Kidney epithelial cell (primary cell): ENCODE measurements around the gene DHX32. TPM values are rescaled to one million over a fixed set of nuclear protein-coding genes. Genes with fewer than 3 reads are reported as not detected.

Source experiments
- DNase-seq: peaks from one replicate; pipeline ENCODE4 v3.0.0-alpha.2; 2010; ENCODE audit warnings: low read depth
- H3K27me3 ChIP-seq: 2 replicates; pipeline ENCODE4 v1.6.0; 2011; ENCODE audit warnings: low read length; ENCODE audit not compliant: control insufficient read depth, insufficient read depth
- H3K36me3 ChIP-seq: 2 replicates; pipeline ENCODE4 v1.5.1; 2011; ENCODE audit warnings: low read length; ENCODE audit not compliant: control insufficient read depth, insufficient read depth
- H3K4me3 ChIP-seq: 2 replicates; pipeline ENCODE4 v1.5.1; 2011; ENCODE audit warnings: low read depth, mild to moderate bottlenecking, control low read depth, low read length
- CTCF ChIP-seq: IDR thresholded peaks from 2 replicates; pipeline ENCODE4 v1.5.1; 2011; ENCODE audit warnings: mild to moderate bottlenecking, moderate library complexity, low read length, control low read depth, inconsistent platforms; ENCODE audit not compliant: insufficient read depth, poor library complexity, severe bottlenecking
- total RNA-seq: library from RNA; depleted of rRNA; stranded (reverse); fragments of >200 nt; gene quantifications from 2 replicates; pipeline ENCODE4 v1.2.3, GENCODE V29; 2015

Gene DHX32
- total RNA-seq, 1 donor from 2014 or later = 33.4 TPM

GRCh38 chr10:125817337-125817946 lies 63.6 kb downstream of the DHX32 start:
- DNase-seq = no peak
- H3K27me3 ChIP-seq = no peaks in the 10 kb centered on the region
- no peak for TF ChIP-seq CTCF

DNA sequence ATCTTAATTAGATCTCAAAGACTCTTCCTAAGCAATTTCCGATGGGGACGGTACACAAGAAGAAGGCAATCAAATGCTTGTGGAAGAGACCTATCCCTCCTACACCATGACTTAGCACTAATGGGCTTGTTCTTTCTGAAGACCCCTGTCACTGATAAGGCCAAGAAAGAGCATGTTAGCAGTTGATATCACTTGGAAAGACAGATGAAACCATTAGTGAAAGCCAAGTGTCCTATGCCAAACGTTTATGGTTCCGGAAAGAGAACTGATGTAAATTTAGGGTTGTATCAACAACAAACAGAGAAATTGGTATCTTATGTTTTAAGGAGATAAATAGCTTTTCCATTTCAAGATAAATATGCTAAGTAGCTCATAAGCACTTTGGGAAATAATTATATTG lies 64.5 kb downstream of the DHX32 start:
- H3K27me3 ChIP-seq = no peaks in the 10 kb centered on the region
- no peak for TF ChIP-seq CTCF

More at GRCh38 chr10:125817337-125817946, 63.6 kb downstream of the DHX32 start:
- Histone ChIP-seq H3K4me3 (no peak overlapping the region), H3K36me3 (no peaks in the 10 kb centered on the region)

DNA sequence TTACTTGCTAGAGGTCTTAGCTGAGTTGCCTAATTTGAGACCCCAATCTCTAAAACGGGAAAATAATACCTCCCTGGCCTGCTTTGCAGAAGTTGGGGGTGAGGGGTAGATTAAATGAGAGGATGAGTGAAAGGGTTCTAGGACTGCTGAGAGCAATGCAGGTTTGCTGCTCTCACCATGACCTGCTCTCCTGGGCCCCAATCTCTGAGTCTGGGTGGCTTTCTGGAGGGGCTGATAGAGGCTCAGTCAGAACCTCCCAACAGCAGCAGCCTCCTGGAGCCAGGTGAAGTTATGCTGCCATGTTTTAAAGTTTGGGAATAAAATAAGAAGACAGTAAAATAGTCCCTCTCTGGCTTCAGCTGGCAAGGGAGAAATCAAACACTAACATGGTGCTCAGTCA lies 65.3 kb downstream of the DHX32 start:
- no peaks in the 10 kb centered on the region for H3K27me3 ChIP-seq
- DNase-seq = no peak
- no peak for TF ChIP-seq CTCF
- H3K4me3 ChIP-seq = no peak overlapping the region
- H3K36me3 ChIP-seq = no peaks in the 10 kb centered on the region

More for the DNA sequence above, 64.5 kb downstream of the DHX32 start:
- no peak for DNase-seq
- Histone ChIP-seq H3K36me3 (no peaks in the 10 kb centered on the region), H3K4me3 (no peak overlapping the region)

DNA sequence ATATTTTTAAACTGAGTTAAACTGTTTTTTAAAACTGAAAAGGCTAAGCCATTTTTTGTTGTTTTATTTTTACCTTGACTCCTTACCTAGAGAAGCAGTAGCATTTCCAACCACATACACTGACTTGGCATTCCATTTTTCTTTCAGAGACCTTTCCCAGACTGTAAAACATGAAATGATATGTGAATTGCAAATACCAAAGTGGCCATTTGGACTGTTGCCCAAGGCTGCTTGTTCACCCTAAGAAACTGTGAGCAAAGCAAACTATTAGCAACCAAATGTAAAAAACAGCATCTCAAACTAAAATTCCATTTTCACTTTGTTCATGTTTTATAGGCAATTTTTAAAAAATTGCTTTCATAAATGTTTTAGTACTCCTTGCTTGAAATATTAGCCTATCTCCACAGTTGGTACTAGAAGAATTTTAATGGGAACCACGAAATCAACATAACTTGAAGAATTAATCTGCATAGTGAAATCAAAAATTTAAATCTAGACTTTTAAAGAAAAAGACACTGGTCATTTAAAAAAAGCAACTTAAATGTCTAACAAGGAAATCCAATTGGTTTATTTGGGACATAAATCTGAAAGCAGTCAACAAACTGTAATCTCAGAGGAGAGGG lies 68.9 kb downstream of the DHX32 start:
- no peak overlapping the region for H3K4me3 ChIP-seq
- DNase-seq = no peak
- H3K27me3 ChIP-seq = no peaks in the 10 kb centered on the region
- H3K36me3 ChIP-seq = no peaks in the 10 kb centered on the region
- TF ChIP-seq CTCF = no peak

GRCh38 chr10:125811251-125811650 lies 69.8 kb downstream of the DHX32 start:
- no peaks in the 10 kb centered on the region for H3K27me3 ChIP-seq
- H3K4me3 ChIP-seq = no peak overlapping the region
- H3K36me3 ChIP-seq = no peaks in the 10 kb centered on the region
- no peak for DNase-seq
- TF ChIP-seq CTCF = no peak

DNA sequence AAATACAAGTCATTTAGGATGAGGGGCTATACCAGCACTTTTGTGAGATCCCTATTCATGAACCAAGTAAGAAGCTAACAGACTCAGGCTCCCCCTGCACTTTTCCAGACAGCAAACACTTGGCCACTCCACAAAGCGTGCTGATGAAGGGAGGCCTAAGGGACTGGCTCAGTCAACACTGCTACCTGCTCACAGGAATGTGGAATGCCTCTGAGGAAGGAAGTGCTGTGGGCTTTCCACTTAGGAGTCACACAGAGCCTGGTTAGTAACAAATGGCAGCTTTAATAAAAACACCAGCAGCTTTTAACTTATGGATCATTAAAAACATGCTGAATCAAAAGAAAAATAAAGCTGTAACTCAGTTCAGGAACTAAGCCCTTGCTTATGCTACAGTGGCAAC lies 73.0 kb downstream of the DHX32 start:
- Histone ChIP-seq H3K27me3 (no peaks in the 10 kb centered on the region), H3K36me3 (no peaks in the 10 kb centered on the region), H3K4me3 (no peak overlapping the region)
- no peak for TF ChIP-seq CTCF
- no peak for DNase-seq
